Measurements from ENCODE around the gene RIOK1.

- no peak for TF ChIP-seq CTCF (IDR thresholded peaks at IDR 0.05 in 4 of 5, conservative IDR thresholded peaks at IDR 0.05 in 1 of 5)
- TF ChIP-seq POLR2A (IDR thresholded peaks at IDR 0.05) = no peak
These were observed 59.4 kb downstream of the RIOK1 start for GRCh38 chr6:7449018-7449417.
